Stimulated activated CD4-positive, alpha-beta T cell treated with anti-CD3 and anti-CD28 coated beads, Interleukin-1b, Interleukin-23, amount 100 ng/mL, for 1 hour (primary cell): ENCODE measurements around the gene GATA2.

Source experiments
- DNase-seq, 2 donors: peaks; one replicate each; pipeline ENCODE4 v3.0.0-alpha.2; 2020; ENCODE audit warnings: low read depth in 2 of 2

GATA2 gene

DNA sequence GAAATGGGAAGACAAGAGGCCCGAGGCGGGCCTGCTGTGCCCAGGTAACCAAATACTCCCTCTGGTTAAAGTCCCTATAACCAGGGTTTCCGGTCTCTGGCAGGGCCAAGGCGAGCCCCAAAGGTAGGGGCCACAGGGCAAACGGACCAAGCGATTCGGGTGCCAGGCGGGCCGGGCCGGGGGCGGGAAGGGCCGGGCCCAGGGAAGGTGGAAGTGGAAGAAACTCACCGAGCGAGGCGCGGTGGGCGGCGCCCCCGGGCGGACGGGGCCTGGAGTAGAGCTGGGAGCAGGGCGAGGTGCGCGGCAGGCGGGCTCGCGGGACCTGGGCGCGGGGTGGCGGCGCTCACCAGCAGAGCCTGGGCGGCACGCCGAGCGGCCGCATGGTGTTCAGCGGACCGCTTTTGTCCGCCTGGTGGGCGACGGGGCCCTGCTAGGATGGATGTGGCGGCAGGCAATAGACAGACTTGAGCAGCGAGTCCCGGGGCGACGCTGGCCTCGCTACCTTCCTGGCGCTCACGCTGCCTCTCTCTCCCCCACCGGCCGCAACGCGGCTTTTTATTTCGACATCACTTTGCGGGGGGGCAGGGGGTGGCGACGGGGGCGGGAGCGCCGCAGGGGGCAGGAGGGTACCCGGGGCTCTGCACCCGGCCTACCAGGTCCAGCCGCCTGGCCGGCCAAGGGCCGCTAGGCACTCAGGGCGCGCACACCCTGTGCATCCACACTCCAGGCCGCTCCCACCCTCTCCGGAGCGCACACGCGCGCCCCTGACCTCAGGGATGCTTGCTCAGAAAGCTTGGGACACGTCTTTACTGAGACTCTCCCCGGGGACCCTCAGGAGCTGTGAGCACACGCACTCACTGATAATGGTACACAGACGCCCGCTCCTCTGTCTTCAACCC, at the start of gene GATA2:
TSS of gene GATA2 (minus strand) at position 531 of the 899 bp plus-strand sequence. CDS start 6,170 bp downstream, outside the sequence.
- DNase-seq = no peak

DNA sequence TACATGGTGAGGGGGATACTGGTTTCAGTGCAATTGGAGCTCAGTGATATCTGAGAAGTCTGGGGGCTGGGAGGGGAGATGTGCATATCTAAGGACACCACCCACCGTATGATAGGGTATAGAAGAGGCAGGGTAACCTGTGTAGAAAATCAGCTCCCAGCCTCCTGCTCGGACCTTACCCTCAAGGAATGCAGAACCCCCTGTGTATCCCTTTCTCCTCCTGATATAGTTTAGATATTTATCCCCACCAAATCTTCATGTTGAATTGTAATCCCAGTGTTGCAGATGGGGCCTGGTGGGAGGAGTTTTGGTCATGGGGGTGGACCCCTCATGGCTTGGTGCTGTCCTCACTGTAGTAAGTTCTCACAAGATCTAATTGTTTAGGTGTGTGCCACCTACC, 48.2 kb upstream of the GATA2 start:
- no peak for DNase-seq

DNA sequence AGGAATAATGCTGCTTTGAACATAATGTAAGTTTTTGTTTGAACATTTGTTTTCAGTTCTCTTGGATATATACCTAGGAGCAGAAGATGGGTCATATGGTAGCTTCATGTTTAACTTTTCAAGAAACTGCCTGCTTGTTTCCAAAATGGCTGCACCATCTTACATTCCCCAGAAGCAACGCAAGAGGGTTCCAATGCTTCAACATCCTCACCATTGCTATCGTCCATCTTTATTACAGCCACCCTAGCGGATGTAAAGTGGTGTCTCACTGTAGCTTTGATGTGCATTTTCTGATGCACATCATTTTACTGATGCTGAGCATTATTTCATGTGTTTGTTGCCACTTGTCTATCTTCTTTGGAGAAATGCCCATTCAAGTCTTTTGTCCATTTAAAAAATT, 46.4 kb upstream of the GATA2 start:
- no peak for DNase-seq

DNA sequence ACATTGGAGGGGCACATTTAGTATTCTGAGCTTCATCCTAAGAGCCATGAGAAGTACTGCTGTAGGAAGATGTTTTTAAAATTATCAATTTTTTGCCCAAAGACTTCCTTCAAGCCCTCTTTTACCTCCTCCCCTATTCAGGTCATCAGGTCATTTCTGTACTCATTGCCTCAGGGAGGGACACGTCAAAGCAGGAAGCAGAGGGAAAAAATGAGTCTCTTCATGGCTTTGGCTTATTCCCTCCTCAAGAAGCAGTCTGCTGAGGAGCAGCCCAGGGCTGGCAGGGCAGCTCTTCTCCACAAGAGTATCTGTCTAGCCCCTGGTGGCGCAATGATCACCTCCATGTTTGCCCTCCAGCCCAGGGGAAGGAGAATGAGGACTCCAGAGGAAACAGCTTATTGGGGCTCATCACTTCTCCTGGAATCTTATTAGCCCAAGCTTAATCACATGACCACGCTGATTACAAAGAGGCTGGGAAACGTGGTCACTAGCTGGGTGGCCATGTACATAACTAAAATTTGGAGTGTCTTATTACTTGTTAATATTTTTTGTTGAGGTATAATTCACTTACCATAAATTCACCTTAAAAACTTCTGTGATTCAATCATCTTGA, 44.2 kb upstream of the GATA2 start:
- DNase-seq = no peak

DNA sequence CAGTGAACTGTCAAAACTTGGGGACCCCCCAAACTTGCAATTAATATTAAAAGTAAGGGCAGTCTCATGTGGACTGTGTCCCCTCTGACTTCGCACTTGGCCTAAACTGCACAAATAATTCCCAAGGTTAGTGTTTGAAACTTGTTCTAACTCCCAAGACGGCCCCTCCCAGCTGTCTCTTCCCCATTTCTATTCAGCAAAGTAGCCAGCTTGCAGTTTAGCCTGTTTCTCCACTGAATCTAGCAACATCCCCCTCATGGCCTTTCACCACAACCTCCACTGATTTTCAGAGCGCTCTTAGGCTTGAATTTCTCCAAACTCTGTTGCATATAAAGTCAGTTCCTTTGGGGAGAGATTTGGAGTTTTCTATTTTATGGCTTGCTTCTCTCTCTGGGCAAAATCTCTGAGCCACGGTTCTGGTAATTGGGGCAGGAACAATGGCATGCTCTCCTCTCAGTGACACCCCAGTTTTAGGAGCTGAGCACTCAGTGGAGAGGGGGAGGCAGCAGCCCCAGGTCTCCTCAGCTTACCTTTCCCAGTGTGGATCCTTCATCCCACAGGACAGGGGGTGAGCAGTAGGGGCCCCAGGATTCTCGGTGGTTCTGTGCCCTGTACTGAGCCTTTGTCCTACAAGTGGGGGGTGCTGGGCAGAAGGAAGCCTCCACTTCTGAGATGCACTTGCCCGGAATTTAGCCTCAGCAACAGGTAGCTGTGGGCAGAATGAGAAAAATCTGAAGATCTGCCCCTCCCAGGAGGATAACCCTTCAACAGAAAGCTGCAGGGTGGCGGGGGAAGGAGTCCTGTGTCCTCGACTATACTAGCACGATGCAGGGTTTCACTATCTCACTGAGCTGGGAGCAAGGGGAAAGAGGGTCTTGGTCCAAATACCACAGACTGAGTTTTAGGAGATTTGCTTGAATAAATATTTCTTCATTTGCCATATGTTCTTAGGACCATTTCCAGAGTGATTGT, 39.3 kb upstream of the GATA2 start:
- DNase-seq = no peak

DNA sequence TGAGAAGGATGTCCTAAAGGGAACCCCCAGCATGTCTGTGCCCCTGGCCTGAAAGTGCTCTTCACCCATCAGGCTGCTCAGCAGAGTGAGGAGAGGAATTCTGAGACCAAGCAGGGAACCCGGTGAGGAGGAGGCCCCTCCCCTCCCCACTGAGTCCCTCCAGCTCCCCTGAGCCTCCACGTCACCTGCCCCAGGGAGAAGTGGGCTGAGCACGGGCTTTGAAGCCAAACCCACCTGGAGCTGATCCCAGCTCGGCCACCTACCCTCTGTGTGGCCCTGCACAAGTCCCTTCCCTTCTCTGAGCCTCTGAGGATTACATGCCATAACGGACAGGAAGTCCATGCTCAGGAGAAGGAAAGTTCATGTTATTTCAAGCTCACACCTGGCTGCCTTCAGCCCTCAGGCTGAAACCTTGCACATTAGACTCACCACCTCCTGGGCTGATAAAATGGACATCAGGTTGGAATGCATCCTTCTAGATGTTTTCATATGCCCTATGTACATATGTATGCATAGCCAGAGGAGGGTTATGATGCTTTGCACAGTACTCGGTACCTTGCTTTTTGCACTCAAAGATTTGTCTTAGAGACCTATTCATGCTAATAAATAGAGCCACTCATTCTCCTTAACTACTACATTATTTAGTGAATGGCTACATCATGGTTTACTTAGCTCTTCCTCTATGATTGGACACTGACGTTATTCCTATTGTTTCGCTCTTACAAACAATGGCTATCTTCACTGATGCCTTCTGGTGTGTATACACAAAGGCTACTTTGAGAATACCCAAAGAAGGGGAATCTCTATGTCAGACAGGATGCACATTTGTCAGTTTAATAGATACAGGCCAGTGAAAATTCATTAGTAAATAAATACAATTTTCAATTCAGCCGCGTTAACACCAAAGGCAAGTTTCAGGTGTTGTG, 31.6 kb upstream of the GATA2 start:
- DNase-seq = no peak

DNA sequence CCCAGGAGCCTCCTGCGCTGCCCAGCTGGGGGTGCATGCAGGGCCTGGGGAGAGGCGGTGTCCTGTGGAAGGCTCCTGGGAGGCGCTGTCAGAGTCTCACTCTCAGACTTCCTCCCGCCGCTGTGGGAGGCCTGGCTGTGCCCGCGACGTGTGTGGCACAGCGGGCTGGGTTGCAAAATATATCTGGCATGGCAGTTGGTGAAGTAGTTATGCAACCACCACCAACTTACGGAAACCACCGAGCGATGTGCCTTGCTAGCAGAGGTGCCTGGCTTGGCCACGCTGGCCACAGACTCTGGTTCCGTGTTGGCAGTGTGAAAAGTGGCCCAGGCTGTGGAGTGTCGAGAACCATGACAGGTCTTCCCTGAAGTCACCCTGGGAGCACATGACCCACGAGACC, 30.6 kb upstream of the GATA2 start:
- DNase-seq = no peak

DNA sequence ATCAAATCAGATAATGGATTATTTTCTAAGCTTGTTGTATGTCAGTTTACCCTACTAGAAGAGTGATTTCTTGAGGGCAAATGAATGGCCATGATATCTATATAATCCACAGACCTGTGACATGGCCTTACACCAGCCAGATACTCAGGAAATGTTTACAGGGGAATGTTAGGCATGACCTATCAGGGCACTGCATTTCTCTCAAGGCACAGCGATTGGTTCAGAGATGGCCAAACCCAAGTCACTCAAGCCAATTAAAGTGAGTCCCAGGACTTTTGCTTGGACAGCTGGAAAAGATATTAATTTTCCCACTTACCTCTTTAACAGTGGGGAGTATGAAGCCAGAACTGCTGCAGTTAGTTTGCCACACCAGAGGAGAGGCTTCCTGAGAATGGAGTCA, 28.7 kb upstream of the GATA2 start:
- DNase-seq = no peak

DNA sequence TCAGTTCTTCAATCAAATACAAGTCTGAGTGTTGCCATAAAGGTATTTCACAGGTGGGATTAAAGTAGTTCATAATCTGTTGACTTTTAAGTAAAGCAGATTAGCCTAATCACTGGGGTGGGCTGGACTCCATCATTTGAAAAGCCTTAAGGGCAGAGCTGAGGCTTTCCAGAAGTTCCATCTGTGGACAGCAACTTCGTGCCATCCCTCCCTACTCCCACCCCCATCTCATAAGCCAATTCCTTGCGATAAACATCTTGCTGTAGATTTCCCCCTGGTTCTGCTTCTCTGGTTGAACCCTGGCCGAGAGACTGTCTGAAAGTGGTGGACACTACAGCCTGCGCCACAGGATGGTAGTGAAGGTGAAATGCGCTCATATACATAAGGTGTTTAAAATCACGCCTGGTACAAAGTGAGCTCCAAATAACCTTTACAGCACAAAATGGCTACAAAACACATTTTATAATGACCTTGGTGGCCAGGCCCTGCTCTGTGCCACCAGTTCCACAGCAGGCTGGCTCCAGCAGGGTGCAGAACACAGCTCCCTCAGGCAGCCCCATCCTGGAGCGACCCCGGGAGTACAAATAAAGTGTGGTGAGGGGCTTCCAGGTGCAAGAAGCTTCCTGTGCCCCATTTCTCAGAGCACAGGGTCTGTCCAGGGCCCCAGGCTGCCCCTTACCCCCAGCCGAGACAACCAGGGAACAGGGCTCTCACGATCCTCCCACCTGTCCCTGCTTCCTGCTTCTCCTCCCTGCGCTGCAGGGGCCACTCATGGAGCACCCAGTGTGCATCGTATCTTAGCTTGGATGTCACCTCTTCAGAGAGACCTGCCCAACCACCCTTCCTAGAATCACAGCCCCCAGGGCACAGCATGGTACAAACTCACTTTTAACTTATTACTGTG, 25.8 kb upstream of the GATA2 start:
- no peak for DNase-seq

DNA sequence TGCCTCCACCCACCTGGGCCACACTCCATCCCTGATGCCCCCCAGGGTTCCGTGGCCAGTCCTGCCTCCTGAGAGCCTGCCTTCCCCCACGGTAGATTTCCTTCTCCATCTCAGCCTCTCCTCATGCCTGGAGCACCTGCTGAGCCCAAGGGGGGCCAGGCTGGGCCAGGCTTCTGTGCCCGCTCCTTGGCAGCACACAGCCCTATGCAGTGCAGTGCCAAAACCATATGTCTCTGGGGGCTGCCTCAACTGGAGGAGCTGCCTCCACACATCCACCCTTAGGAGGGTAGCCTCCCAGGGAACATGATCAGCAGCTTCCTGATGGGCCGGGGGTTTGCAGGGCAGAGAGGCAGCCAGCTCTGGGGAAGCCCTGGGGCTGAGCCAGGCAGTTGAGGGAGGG, 24.6 kb upstream of the GATA2 start:
- DNase-seq = no peak

DNA sequence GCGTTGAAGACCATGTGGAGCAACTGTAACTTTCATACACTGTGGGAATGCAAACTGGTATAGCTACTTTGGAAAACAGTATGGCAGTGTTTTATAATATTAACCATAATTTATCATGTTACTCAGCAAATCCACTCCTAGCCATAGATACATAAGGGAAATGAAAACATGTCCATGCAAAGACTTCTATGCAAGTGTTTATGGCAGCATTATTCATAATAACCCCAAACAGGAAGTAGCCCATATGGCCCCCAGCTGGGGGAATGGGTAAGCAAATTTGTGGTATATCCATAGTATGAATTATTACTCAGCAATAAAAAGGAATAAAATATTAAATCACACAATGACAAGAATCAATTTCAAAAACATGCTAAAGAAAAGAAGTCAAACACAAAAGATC, 23.0 kb upstream of the GATA2 start:
- DNase-seq = no peak

DNA sequence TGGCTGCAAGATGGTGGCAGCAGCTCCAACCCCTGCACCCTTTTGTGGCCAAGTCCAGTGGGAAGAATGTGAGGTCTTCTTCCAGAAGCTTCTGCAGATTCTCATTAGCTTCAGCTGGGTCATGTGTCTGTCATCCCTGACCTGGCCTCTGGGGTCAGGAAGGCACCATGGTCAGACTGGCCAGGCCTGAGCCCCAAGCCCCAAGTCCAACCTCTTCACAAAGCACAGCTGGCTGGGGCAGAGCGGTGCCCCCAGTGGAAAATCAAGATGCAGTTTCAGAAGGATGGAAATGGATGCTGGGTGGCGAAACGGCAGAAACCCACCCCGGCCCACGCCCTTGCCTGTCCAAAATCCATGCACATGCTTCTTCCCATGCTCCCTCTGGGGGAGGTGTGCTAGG, 15.9 kb upstream of the GATA2 start:
- no peak for DNase-seq

DNA sequence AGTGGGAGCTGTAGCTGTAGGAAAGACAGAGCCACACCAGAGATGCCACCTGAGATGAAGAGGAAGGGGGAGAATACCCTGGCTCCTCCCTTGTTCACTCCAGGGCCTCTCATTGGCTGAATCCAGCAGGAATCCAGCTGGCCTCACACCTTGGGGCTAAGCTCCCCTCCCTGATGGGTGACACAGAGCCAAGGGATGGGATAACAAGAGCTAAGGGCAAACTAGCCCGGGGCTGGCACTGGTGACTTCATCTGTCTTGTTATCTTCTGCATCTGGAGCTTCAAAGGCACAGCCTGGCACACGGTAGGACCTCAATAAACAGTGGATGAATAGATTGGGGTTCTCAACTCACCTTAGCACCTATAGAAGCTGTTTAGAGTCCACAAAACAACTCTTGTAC, 13.8 kb upstream of the GATA2 start:
- no peak for DNase-seq

DNA sequence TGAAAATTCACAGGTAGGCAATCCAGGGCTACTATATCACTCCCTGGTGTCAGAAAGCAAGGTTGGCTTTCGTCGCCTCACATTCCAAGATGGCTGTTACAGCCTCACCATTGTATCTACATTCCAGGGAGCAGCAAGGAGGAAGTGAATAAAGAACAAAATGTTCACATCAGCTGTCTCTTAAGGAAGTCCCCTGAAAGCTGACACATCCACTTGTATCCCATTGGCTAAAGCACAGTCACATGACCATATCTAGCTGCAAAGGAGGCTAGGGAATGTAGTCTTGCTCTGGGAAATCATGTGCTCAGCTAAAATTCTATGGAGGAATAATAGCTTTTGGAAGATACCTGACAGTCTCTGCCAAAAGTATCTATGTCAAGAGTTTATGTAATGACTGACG, 12.8 kb upstream of the GATA2 start:
- no peak for DNase-seq

DNA sequence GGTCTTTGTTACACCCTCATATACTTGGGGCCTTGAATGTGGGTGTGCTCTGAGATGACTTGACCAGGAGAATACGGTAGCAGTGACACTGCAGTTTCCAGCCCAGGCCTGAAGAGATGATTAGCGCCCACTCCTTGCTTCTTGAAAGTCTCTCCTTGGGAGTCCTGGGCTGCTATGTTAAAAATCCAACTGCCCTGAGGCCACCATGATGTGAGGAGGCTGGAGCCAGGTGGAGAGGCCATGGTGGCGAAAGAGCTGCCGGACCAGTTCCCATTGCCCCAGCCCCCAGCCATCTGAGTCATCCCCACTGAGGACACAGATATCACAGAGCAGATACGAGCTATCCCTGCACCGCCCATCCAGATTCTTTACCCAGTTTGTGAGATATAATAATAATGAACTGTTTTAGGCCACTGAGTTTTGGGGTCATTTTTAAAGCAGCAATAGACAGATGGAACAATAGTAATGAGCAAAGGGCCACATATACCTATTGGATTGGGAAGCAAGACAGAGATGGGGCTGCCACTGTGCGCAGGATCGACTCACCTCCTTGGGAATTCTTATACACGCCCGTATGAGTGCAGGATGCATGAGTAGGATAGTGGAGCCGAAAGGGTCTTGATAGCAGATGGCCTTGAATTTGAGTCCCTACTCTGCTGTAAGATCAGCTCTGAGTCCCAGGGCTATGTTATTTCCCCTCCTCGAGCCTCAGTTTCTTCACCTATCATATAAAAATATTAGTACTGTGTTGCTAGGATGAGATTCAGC, 12.1 kb upstream of the GATA2 start:
- DNase-seq = no peak

DNA sequence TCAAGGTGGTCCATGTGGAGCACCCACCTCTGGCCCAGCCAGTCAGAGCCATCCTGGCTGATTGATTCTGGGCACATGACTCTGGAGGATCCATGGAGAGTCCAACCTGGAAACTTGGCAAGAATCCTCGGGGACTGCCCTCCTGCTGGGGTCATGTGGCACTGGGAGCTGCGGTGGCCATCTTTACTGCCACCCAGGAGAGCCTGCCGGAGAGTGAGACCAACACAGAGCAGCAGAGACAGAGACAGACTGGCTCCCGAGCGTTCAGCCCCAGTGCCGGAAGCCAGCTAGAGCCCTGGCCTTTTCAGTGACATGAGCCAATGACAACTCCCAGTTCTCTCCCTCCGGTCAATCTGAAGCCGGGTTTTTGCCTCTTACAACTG, 11.5 kb upstream of the GATA2 start:
- no peak for DNase-seq

DNA sequence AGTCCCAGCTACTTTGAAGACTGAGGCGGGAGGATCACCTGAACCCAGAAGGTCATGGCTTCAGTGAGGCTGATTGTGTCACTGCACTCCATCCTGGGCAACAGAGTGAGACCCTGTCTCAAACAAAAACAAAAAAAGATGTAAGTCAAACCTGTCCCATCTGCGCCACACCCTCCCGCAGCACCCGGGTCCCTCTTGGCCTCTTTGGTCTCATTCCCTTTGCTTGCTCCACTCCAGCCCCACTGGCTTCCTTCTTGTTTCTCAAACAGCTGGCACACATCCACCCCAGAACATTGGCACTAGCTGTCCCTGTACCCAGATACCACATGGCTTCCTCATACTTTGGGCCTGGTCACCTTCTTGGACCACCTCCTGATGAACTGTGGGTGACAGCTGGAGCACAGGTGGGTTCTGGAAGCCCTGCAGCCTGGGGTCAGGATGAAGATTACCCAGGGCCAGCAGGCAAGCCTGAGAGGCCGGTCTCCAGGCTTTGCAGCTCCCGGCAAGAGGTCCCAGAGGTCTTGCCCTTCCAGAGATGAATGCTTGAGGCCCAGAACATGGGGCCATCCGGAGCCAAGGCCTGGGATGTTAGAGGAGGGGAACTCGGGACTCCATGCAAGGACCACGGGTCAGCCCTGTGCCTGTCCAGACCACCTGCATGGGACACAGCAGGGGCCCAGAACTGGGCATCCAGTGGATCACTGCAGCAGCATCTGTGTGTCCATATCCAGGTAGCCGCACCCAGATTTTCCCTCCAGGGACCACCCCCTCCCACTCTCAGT, 10.9 kb upstream of the GATA2 start:
- no peak for DNase-seq

DNA sequence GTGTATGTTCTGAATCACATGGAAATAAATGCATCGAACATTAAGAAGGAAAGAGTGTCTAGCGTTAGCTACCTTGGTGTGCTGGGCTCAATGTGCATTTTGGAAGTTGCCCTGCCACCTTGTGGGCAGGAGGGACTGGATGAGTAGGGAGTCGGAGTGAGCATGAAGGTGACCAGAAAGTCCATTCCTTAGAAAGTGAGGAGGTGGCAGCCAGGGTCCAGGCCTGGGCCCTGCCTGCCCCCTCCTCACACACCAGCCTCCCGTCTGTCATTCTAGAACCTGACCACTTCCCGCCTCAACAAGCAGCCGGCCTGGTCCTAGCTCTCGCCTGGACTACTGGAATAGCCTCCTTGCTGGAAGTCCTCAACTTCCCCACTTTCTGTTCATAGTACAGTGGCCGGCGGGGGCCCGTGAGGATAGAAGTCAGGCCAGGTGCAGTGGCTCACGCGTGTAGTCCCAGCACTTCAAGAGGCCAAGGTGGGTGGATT, 10.2 kb upstream of the GATA2 start:
- DNase-seq = no peak
